Endothelial cell of umbilical vein (primary cell): ENCODE measurements around the gene ZNF3. TPM values are rescaled to one million over a fixed set of nuclear protein-coding genes. Genes with fewer than 3 reads are reported as not detected.

Source experiments
- BruUV-seq: library from RNA; stranded (reverse); fragments of 400-500 nt; replicated peaks from 2 replicates; lab custom pipeline; 2021; lab: Mats Ljungman, UMichigan
- CTCF ChIA-PET: fragments of 300-600, 350-600 bp; sonication (Branson Sonifier 250); formaldehyde crosslinking; loops from one replicate; lab custom pipeline; 2021; ENCODE audit warnings: antibody characterized with exemption, inconsistent platforms; lab: Charles Lee
- POLR2A ChIA-PET: fragments of 300-600, 350-600 bp; sonication (Branson Sonifier 250); formaldehyde crosslinking; loops from one replicate; lab custom pipeline; 2021; ENCODE audit warnings: antibody characterized with exemption, inconsistent platforms; lab: Charles Lee
- DNase-seq: peaks from one replicate; pipeline ENCODE4 v3.0.0-alpha.2; 2011; ENCODE audit warnings: low read depth, low spot score
- FAIRE-seq: peaks from 2 replicates; lab custom pipeline; 2011; peaks lifted over from hg19 to GRCh38; lab: Jason Lieb, UNC
- H2AFZ ChIP-seq: 2 replicates; pipeline ENCODE4 v1.6.0; 2012; ENCODE audit warnings: low read depth, low read length, control low read depth, inconsistent platforms
- H3K27ac ChIP-seq: 2 replicates; pipeline ENCODE4 v1.5.1; 2011; ENCODE audit warnings: low read depth, mild to moderate bottlenecking, control low read depth, low read length, moderate library complexity; ENCODE audit not compliant: insufficient read depth
- H3K27me3 ChIP-seq, 2 experiments: 2 replicates each; pipeline versions ENCODE4 v1.6.0 to v1.6.1; 2011; ENCODE audit warnings: low read length in 2 of 2, mixed read lengths in 1 of 2; ENCODE audit not compliant: control insufficient read depth in 2 of 2, insufficient read depth in 2 of 2
- H3K36me3 ChIP-seq, 2 experiments: 2 replicates in 1 of 2; 3 replicates in 1 of 2; pipeline ENCODE4 v1.5.1; 2011; ENCODE audit warnings: low read length in 2 of 2, mild to moderate bottlenecking in 1 of 2, moderate library complexity in 1 of 2; ENCODE audit not compliant: control insufficient read depth in 2 of 2, insufficient read depth in 2 of 2; ENCODE audit errors: extremely low read depth in 1 of 2
- H3K4me1 ChIP-seq: 3 replicates; pipeline ENCODE4 v1.5.1; 2011; ENCODE audit warnings: mild to moderate bottlenecking, low read length; ENCODE audit not compliant: control insufficient read depth, insufficient read depth; ENCODE audit errors: extremely low read depth
- H3K4me2 ChIP-seq: 2 replicates; pipeline ENCODE4 v1.6.1; 2011; ENCODE audit warnings: low read length, control low read depth, mixed read lengths; ENCODE audit not compliant: insufficient read depth
- H3K4me3 ChIP-seq, 3 experiments: fragments of 200-600 bp in 1 of 3; sonication (generic), shearing (Covaris generic) in 1 of 3; replicated peaks in 1 of 3; 2 replicates each; pipeline ENCODE4 v1.5.1; 2011 to 2016; ENCODE audit warnings: control low read depth in 3 of 3, low read length in 3 of 3, mild to moderate bottlenecking in 2 of 3, inconsistent platforms in 1 of 3, low read depth in 1 of 3, moderate library complexity in 1 of 3; ENCODE audit not compliant: insufficient read depth in 1 of 3
- H3K79me2 ChIP-seq: 2 replicates; pipeline ENCODE4 v1.6.0; 2012; ENCODE audit warnings: low read length, inconsistent platforms; ENCODE audit not compliant: control insufficient read depth, insufficient read depth
- H3K9ac ChIP-seq: replicated peaks from 2 replicates; pipeline ENCODE3; 2011; ENCODE audit warnings: low read length, control low read depth; ENCODE audit not compliant: insufficient read depth; ENCODE audit errors: extremely low read depth
- H3K9me1 ChIP-seq: replicated peaks from 3 replicates; pipeline ENCODE4 v1.6.0; 2011; ENCODE audit warnings: mild to moderate bottlenecking, low read length; ENCODE audit not compliant: control insufficient read depth, insufficient read depth; ENCODE audit errors: extremely low read depth
- H3K9me3 ChIP-seq: replicated peaks from 2 replicates; pipeline ENCODE4 v1.5.1; 2012; ENCODE audit warnings: low read length, inconsistent platforms; ENCODE audit not compliant: control insufficient read depth, insufficient read depth
- H4K20me1 ChIP-seq: replicated peaks from 2 replicates; pipeline ENCODE3; 2011; ENCODE audit warnings: mild to moderate bottlenecking, low read length; ENCODE audit not compliant: control insufficient read depth, insufficient read depth; ENCODE audit errors: extremely low read depth
- CTCF ChIP-seq, 2 donors: IDR thresholded peaks; 1 replicate in 1 of 2; 2 replicates in 1 of 2; pipeline ENCODE4 v1.5.1; 2011; ENCODE audit warnings: low read length in 2 of 2, mild to moderate bottlenecking in 2 of 2, moderate library complexity in 2 of 2, control low read depth in 1 of 2, inconsistent platforms in 1 of 2, low read depth in 1 of 2; ENCODE audit not compliant: insufficient read depth in 1 of 2; ENCODE audit errors: extremely low read depth in 1 of 2
- EZH2 ChIP-seq: IDR thresholded peaks from 2 replicates; pipeline ENCODE4 v1.6.1; 2012; ENCODE audit warnings: borderline replicate concordance, low read depth, mild to moderate bottlenecking, moderate library complexity, low read length, inconsistent platforms; ENCODE audit not compliant: severe bottlenecking
- FOS ChIP-seq: IDR thresholded peaks from 2 replicates; pipeline ENCODE4 v1.6.1; 2011; ENCODE audit warnings: mild to moderate bottlenecking, low read length, moderate library complexity, borderline replicate concordance; ENCODE audit not compliant: insufficient read depth
- GATA2 ChIP-seq: IDR thresholded peaks from 2 replicates; pipeline ENCODE4 v1.7.0; 2011; ENCODE audit warnings: low read depth, mild to moderate bottlenecking, moderate library complexity, mixed read lengths, low read length; ENCODE audit not compliant: insufficient read length, insufficient read depth
- JUN ChIP-seq: IDR thresholded peaks from 2 replicates; pipeline ENCODE4 v1.6.1; 2011; ENCODE audit warnings: borderline replicate concordance, low read depth; ENCODE audit not compliant: insufficient read length, insufficient read depth
- MAX ChIP-seq: IDR thresholded peaks from 2 replicates; pipeline ENCODE4 v1.6.1; 2011; ENCODE audit not compliant: insufficient read depth, insufficient read length
- MYC ChIP-seq: IDR thresholded peaks from one replicate; pipeline ENCODE4 v1.6.1; 2011; ENCODE audit warnings: mild to moderate bottlenecking, low read depth, low read length
- POLR2A ChIP-seq: IDR thresholded peaks from 2 replicates; pipeline ENCODE4 v1.6.1; 2012; ENCODE audit warnings: low read depth, mild to moderate bottlenecking, control low read depth, low read length
- POLR2AphosphoS5 ChIP-seq: IDR thresholded peaks from 2 replicates; pipeline ENCODE4 v1.6.1; 2012; ENCODE audit warnings: low read depth, mild to moderate bottlenecking, control low read depth, low read length, moderate library complexity; ENCODE audit not compliant: insufficient read depth
- dilution Hi-C: fragments of 300-500 bp; cut with MboI; formaldehyde crosslinking; loops from one replicate; pipeline ENCODE4 v1.15.0; 2019; ENCODE audit warnings: low sequenced_read_pairs; ENCODE audit not compliant: extremely low pct_ligation_motif_present
- intact Hi-C: fragments of 100-400 bp; cut with micrococcal nuclease; formaldehyde crosslinking; loops from one replicate; pipeline ENCODE4 v1.10.0; 2022
- polyA plus RNA-seq, 4 experiments: library from polyadenylated mRNA; depleted of rRNA in 3 of 4; stranded (reverse) in 3 of 4; unstranded in 1 of 4; fragments of >200 nt; gene quantifications; 2 replicates each; pipeline versions ENCODE4 v1.2.1 to v1.2.3, GENCODE V29; 2011 to 2012; ENCODE audit warnings: missing spikeins in 1 of 4
- total RNA-seq: library from RNA; stranded (reverse); gene quantifications from 2 replicates; pipeline ENCODE4 v1.2.3, GENCODE V29; 2021

ZNF3 gene
- total and polyA plus RNA-seq, 2 donors (not counting 3 experiments of a cell fraction or from before 2014, with no cell fraction given) = 21.8 to 30.9 TPM

DNA sequence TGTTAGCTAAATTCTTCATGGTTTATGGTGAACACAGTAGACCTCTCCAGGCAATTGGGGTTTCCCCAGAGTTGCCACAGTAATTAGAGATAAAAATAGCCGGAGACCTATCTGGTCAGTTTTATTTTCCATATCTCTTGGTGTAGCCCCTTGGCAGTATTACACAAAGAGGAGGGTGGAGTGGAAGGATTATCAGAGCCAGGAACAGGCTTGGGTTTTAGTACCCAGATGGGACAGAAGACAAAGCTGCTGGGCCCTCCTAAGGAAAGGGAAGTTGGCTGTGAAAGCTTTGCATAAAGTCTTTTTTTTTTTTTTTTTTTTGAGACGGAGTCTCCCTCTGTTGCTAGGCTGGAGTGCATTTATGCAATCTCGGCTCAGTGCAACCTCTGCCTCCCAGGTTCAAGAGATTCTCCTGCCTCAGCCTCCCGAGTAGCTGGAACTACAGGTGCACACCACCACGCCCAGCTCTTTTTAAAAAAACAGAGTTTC is 22.2 kb downstream of the ZNF3 start:
- DNase-seq = no peak
- H3K4me3 ChIP-seq = no peak overlapping the region
- H3K27ac ChIP-seq = no peak overlapping the region
- BruUV-seq = no TSS peak
- H4K20me1 ChIP-seq = no peaks in the 10 kb centered on the region
- no peak overlapping the region for H3K4me2 ChIP-seq
- no peaks in the 10 kb centered on the region for H3K27me3 ChIP-seq
- H3K9me1 ChIP-seq = no peaks in the 10 kb centered on the region
- peaks cover 18 to 20% of the 10 kb centered on the region in 2 experiments for H3K36me3 ChIP-seq
- CTCF ChIA-PET = interaction anchor here (1.2 to 1.5 kb wide), 4 partner anchors 10 to 69 kb away, joined by 3 to 6 read pairs (median 4); partner anchors contain the start of gene ZSCAN21
- POLR2A ChIA-PET = no interaction called here
- H3K79me2 ChIP-seq = no peaks in the 10 kb centered on the region
- TF ChIP-seq POLR2A (no peak), MYC (no peak), FOS (no peak), MAX (no peak), EZH2 (no peak), POLR2AphosphoS5 (no peak), JUN (no peak), CTCF (IDR thresholded peaks at IDR 0.05; ENCODE audit: extremely low read depth in 1 of 2, insufficient read depth in 1 of 2, low read depth in 1 of 2, low read length in 2 of 2) (no peak), GATA2 (no peak)
- no peak overlapping the region for H2AFZ ChIP-seq
- FAIRE-seq = no peak
- no peaks in the 10 kb centered on the region for H3K9me3 ChIP-seq
- dilution Hi-C loops (no loop called here), intact Hi-C loops (no loop called here)
- H3K9ac ChIP-seq = no peak overlapping the region
- H3K4me1 ChIP-seq = no peaks in the 10 kb centered on the region
